H1 (cell line): ENCODE measurements around the gene CENPB. TPM values are rescaled to one million over a fixed set of nuclear protein-coding genes. Genes with fewer than 3 reads are reported as not detected.

Experiments
- CTCF ChIA-PET: fragments of 300-600 bp; sonication (Branson Sonifier 250); formaldehyde crosslinking; loops from one replicate; lab custom pipeline; 2021; ENCODE audit not compliant: partially characterized antibody; lab: Charles Lee
- POLR2A ChIA-PET: fragments of 300-600 bp; sonication (Branson Sonifier 250); formaldehyde crosslinking; loops from one replicate; lab custom pipeline; 2021; ENCODE audit warnings: inconsistent platforms; ENCODE audit not compliant: partially characterized antibody; lab: Charles Lee
- DNase-seq, 2 experiments: peaks; one replicate each; pipeline versions ENCODE4 v3.0.0 to v3.0.0-alpha.2; 2010 to 2022; ENCODE audit warnings: low spot score in 2 of 2, low read depth in 1 of 2, mixed read lengths in 1 of 2
- FAIRE-seq: peaks from 2 replicates; lab custom pipeline; 2011; peaks lifted over from hg19 to GRCh38; lab: Jason Lieb, UNC
- H2AFZ ChIP-seq: 2 replicates; pipeline ENCODE4 v1.8.1; 2012; ENCODE audit warnings: low read length, inconsistent platforms
- H2AK5ac ChIP-seq: 2 replicates; pipeline ENCODE4 v1.6.1; 2013; ENCODE audit warnings: low read depth, low read length
- H2BK120ac ChIP-seq: replicated peaks from 2 replicates; pipeline ENCODE3; 2013; ENCODE audit warnings: low read depth, low read length, inconsistent platforms
- H2BK12ac ChIP-seq: 2 replicates; pipeline ENCODE4 v1.6.1; 2013; ENCODE audit warnings: low read depth, low read length
- H2BK15ac ChIP-seq: 2 replicates; pipeline ENCODE4 v1.6.1; 2013; ENCODE audit warnings: low read length
- H2BK20ac ChIP-seq: 2 replicates; pipeline ENCODE4 v1.6.1; 2013; ENCODE audit warnings: low read length
- H2BK5ac ChIP-seq: 2 replicates; pipeline ENCODE4 v1.6.1; 2013; ENCODE audit warnings: low read depth, low read length
- H3K14ac ChIP-seq: 2 replicates; pipeline ENCODE4 v1.6.1; 2013; ENCODE audit warnings: inconsistent platforms; ENCODE audit not compliant: insufficient read length
- H3K18ac ChIP-seq: 2 replicates; pipeline ENCODE4 v1.6.1; 2013; ENCODE audit warnings: low read length; ENCODE audit errors: extremely low read depth
- H3K23ac ChIP-seq: 2 replicates; pipeline ENCODE4 v1.6.1; 2013; ENCODE audit warnings: inconsistent platforms; ENCODE audit not compliant: insufficient read length
- H3K23me2 ChIP-seq: 2 replicates; pipeline ENCODE4 v1.6.1; 2013; ENCODE audit warnings: low read depth, low read length
- H3K27ac ChIP-seq: 2 replicates; pipeline ENCODE4 v1.6.1; 2011; ENCODE audit warnings: low read depth, low read length, inconsistent platforms
- H3K27me3 ChIP-seq, 4 experiments: replicated peaks in 1 of 4; 1 replicate in 1 of 4; 2 replicates in 3 of 4; pipeline versions ENCODE4 v1.6.1 to v1.8.1; 2011 to 2013; ENCODE audit warnings: low read length in 3 of 4, mild to moderate bottlenecking in 3 of 4, inconsistent platforms in 2 of 4, mixed read lengths in 2 of 4, moderate library complexity in 1 of 4; ENCODE audit not compliant: control insufficient read depth in 3 of 4, insufficient read depth in 3 of 4; ENCODE audit errors: extremely low read depth in 1 of 4
- H3K36me3 ChIP-seq, 4 experiments: 2 replicates each; pipeline versions ENCODE4 v1.6.1 to v1.8.1; 2011 to 2013; ENCODE audit warnings: mild to moderate bottlenecking in 4 of 4, low read length in 3 of 4, moderate library complexity in 2 of 4, control low read depth in 1 of 4, inconsistent platforms in 1 of 4; ENCODE audit not compliant: insufficient read depth in 4 of 4, control insufficient read depth in 2 of 4
- H3K4ac ChIP-seq: replicated peaks from 2 replicates; pipeline ENCODE3; 2013; ENCODE audit warnings: low read length, low read depth, mixed read lengths, inconsistent platforms; ENCODE audit not compliant: insufficient read length
- H3K4me1 ChIP-seq, 4 experiments: replicated peaks in 1 of 4; 1 replicate in 1 of 4; 2 replicates in 3 of 4; pipeline versions ENCODE4 v1.6.1 to v1.8.1; 2011 to 2013; ENCODE audit warnings: low read length in 3 of 4, inconsistent platforms in 2 of 4, mixed read lengths in 1 of 4; ENCODE audit not compliant: insufficient read depth in 4 of 4, control insufficient read depth in 3 of 4
- H3K4me2 ChIP-seq, 2 experiments: 2 replicates each; pipeline versions ENCODE4 v1.6.1 to v1.8.1; 2011 to 2013; ENCODE audit warnings: low read depth in 2 of 2, low read length in 2 of 2, control low read depth in 1 of 2, inconsistent platforms in 1 of 2, mild to moderate bottlenecking in 1 of 2; ENCODE audit not compliant: insufficient read depth in 1 of 2
- H3K4me3 ChIP-seq, 4 experiments: fragments of 200-600, 300-600 bp in 1 of 4; sonication (generic), shearing (Covaris generic), sonication (Bioruptor Twin) in 1 of 4; 2 replicates each; pipeline versions ENCODE4 v1.5.1 to v1.8.1; 2011 to 2016; ENCODE audit warnings: low read length in 4 of 4, low read depth in 3 of 4, control low read depth in 2 of 4, inconsistent platforms in 2 of 4, mild to moderate bottlenecking in 2 of 4, mixed read lengths in 1 of 4, moderate library complexity in 1 of 4; ENCODE audit not compliant: insufficient read depth in 2 of 4; ENCODE audit errors: extremely low read depth in 1 of 4
- H3K56ac ChIP-seq: replicated peaks from 2 replicates; pipeline ENCODE3; 2013; ENCODE audit warnings: low read depth, mild to moderate bottlenecking, mixed read lengths, low read length, inconsistent platforms; ENCODE audit not compliant: insufficient read length
- H3K79me1 ChIP-seq: 2 replicates; pipeline ENCODE4 v1.6.1; 2013; ENCODE audit warnings: low read depth, low read length, control low read depth
- H3K79me2 ChIP-seq, 2 experiments: 2 replicates each; pipeline versions ENCODE4 v1.6.1 to v1.8.1; 2012 to 2013; ENCODE audit warnings: low read length in 2 of 2, mild to moderate bottlenecking in 2 of 2, inconsistent platforms in 1 of 2; ENCODE audit not compliant: insufficient read depth in 2 of 2, control insufficient read depth in 1 of 2
- H3K9ac ChIP-seq, 4 experiments: replicated peaks in 1 of 4; 1 replicate in 1 of 4; 2 replicates in 3 of 4; pipeline versions ENCODE4 v1.6.1 to v1.8.1; 2011 to 2013; ENCODE audit warnings: low read depth in 3 of 4, low read length in 3 of 4, control low read depth in 2 of 4, mild to moderate bottlenecking in 2 of 4, moderate library complexity in 2 of 4, inconsistent platforms in 1 of 4; ENCODE audit errors: extremely low read depth in 1 of 4
- H3K9me3 ChIP-seq, 2 experiments: 2 replicates each; pipeline versions ENCODE4 v1.6.1 to v1.8.1; 2012 to 2013; ENCODE audit warnings: mild to moderate bottlenecking in 2 of 2, moderate library complexity in 2 of 2, control low read depth in 1 of 2, inconsistent platforms in 1 of 2, low read depth in 1 of 2, low read length in 1 of 2, mixed read lengths in 1 of 2; ENCODE audit not compliant: insufficient read depth in 2 of 2
- H4K20me1 ChIP-seq, 2 experiments: replicated peaks in 1 of 2; 2 replicates each; pipeline versions ENCODE3 to v1.8.1; 2011 to 2013; ENCODE audit warnings: inconsistent platforms in 2 of 2, low read length in 2 of 2, mild to moderate bottlenecking in 1 of 2; ENCODE audit not compliant: insufficient read depth in 2 of 2, control insufficient read depth in 1 of 2
- H4K5ac ChIP-seq: 2 replicates; pipeline ENCODE4 v1.6.1; 2013; ENCODE audit warnings: low read length, low read depth, mixed read lengths, inconsistent platforms; ENCODE audit not compliant: insufficient read length
- H4K8ac ChIP-seq: 2 replicates; pipeline ENCODE4 v1.8.0; 2013; ENCODE audit warnings: mild to moderate bottlenecking, moderate library complexity, low read length, inconsistent platforms; ENCODE audit not compliant: insufficient read depth; ENCODE audit errors: extremely low read depth
- H4K91ac ChIP-seq: replicated peaks from 2 replicates; pipeline ENCODE3; 2013; ENCODE audit warnings: low read length, mixed read lengths, inconsistent platforms; ENCODE audit not compliant: insufficient read length
- JUN ChIP-seq: IDR thresholded peaks from 2 replicates; pipeline ENCODE4 v1.6.1; 2011; ENCODE audit warnings: low read depth, mild to moderate bottlenecking, improper control_type of control experiment, low read length
- PHF8 ChIP-seq: fragments of 200-600 bp; sonication (generic); conservative IDR thresholded peaks from 2 replicates; pipeline ENCODE4 v1.7.1; 2012; ENCODE audit warnings: low read depth, mild to moderate bottlenecking, inconsistent platforms, low read length, moderate library complexity
- WGBS, 2 experiments: shearing (Covaris generic) in 1 of 2; methylation state at CpG; one replicate each; pipeline versions ENCODE4 v1.1.6 to v1.1.7; 2013 to 2015; ENCODE audit warnings: low lambda C conversion rate in 2 of 2, mixed read lengths in 2 of 2, inconsistent platforms in 1 of 2, low coverage in 1 of 2, missing lambda C conversion rate in 1 of 2; ENCODE audit not compliant: insufficient replicate concordance in 2 of 2, insufficient coverage in 1 of 2, insufficient read length in 1 of 2; ENCODE audit errors: extremely low coverage in 1 of 2, missing lambda C conversion rate in 1 of 2; 5-methylcytosine and 5-hydroxymethylcytosine counted together
- polyA plus RNA-seq, 7 experiments: library from polyadenylated mRNA; depleted of rRNA in 3 of 7; stranded (reverse) in 5 of 7; unstranded in 2 of 7; fragments of >200 nt in 5 of 7; fragments of 200-250 nt in 2 of 7; gene quantifications; 1 replicate in 5 of 7; 2 replicates in 1 of 7; 4 replicates in 1 of 7; pipeline versions ENCODE4 v1.2.1 to v1.2.3, GENCODE V29; 2011 to 2013; ENCODE audit warnings: missing spikeins in 2 of 7, mixed read lengths in 2 of 7
- total RNA-seq: library from RNA; stranded (reverse); fragmentation: NEBNext Ultra II Directional; extraction: Animal tissue kit (Norgen Biotek cat#: 25700); gene quantifications from 2 replicates; pipeline ENCODE4 v1.2.1, GENCODE V29; 2021

Gene CENPB
- total and polyA plus RNA-seq, 2 of the 8 experiments (the other 6 are each of a cell fraction or from before 2014, with no cell fraction given) = 17.7 to 51.6 TPM

DNA sequence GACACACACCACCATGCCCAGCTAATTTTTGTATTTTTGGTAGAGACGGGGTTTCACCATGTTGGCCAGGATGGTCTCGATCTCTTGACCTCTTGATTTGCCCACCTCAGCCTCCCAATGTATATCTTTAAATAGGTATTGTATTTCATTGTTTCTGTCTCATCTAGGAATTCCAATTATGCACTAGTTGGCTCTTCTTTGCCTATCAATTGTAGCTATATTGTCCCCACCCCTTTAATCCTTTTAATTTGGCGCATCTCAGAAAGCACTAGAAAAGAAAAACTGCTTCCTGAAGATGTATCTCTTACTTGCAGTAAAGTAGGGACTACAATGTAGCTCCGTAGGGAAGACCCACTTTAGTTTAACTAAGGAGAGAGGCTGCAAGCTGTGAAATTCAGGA is 49.6 kb upstream of the CENPB start:
- Histone ChIP-seq H3K4me2 (no peak overlapping the region), H4K8ac (no peak overlapping the region), H3K9me3 (no peaks in the 10 kb centered on the region), H3K56ac (no peak overlapping the region), H2BK15ac (no peak overlapping the region), H3K79me2 (no peaks in the 10 kb centered on the region), H3K27ac (no peak overlapping the region), H3K36me3 (no peaks in the 10 kb centered on the region), H3K23me2 (no peaks in the 10 kb centered on the region), H2AK5ac (no peak overlapping the region), H2AFZ (no peak overlapping the region), H4K91ac (no peak overlapping the region), H3K4me1 (no peaks in the 10 kb centered on the region), H3K4me3 (no peak overlapping the region), H3K4ac (no peak overlapping the region), H3K18ac (no peak overlapping the region), H3K14ac (no peak overlapping the region), H2BK12ac (no peak overlapping the region), H3K23ac (no peak overlapping the region), H3K79me1 (no peaks in the 10 kb centered on the region), H2BK120ac (no peak overlapping the region), H4K20me1 (no peaks in the 10 kb centered on the region), H3K27me3 (no peaks in the 10 kb centered on the region), H3K9ac (no peak overlapping the region), H4K5ac (no peak overlapping the region), H2BK5ac (no peak overlapping the region), H2BK20ac (no peak overlapping the region)
- CTCF ChIA-PET = interaction anchor here (1.2 to 2.7 kb wide), 3 partner anchors 10 to 19 kb away, joined by 7 to 11 read pairs (median 8); no protein-coding TSS in a partner anchor
- no peak for TF ChIP-seq JUN
- no peak for TF ChIP-seq PHF8
- FAIRE-seq = no peak
- POLR2A ChIA-PET = no interaction called here
- DNase-seq = no peak
- WGBS, 2 experiments = 94% methylated on average over 4 of the region's 4 CpGs; no CpG with 5 or more reads in 1 of the 2 experiments
